HepG2 (cell line): Measurements from ENCODE around the gene TAF4B. TPM values are rescaled to one million over a fixed set of nuclear protein-coding genes. Genes with fewer than 3 reads are reported as not detected.

Experiments used
- AHDC1 ChIP-seq: sonication (generic); formaldehyde crosslinking; IDR thresholded peaks from 2 replicates; pipeline ENCODE4 v1.5.1; 2020; ENCODE audit warnings: mild to moderate bottlenecking, missing genetic modification reagents, borderline replicate concordance
- CAMTA2 ChIP-seq: sonication (generic); formaldehyde crosslinking; IDR thresholded peaks from 2 replicates; pipeline ENCODE4 v1.4.0; 2020; ENCODE audit warnings: mild to moderate bottlenecking, missing genetic modification reagents, borderline replicate concordance
- CEBPG ChIP-seq: IDR thresholded peaks from 2 replicates; pipeline ENCODE4 v1.6.1; 2016
- MED1 ChIP-seq: sonication (generic); formaldehyde crosslinking; IDR thresholded peaks from 2 replicates; pipeline ENCODE4 v1.4.0; 2020; ENCODE audit warnings: missing genetic modification reagents
- PCBP1 ChIP-seq: fragments of 200-400 bp; formaldehyde crosslinking; IDR thresholded peaks from 2 replicates; pipeline ENCODE4 v1.6.1; 2017; ENCODE audit warnings: mild to moderate bottlenecking, low read depth, low read length, borderline replicate concordance
- RNF219 ChIP-seq: sonication (generic); formaldehyde crosslinking; IDR thresholded peaks from 2 replicates; pipeline ENCODE4 v1.5.0; 2020; ENCODE audit warnings: mild to moderate bottlenecking, missing genetic modification reagents
- SP4 ChIP-seq: sonication (generic); formaldehyde crosslinking; IDR thresholded peaks from 2 replicates; pipeline ENCODE4 v1.8.1; 2023; ENCODE audit warnings: mild to moderate bottlenecking, missing genetic modification reagents
- SYNCRIP ChIP-seq: fragments of 200-400 bp; formaldehyde crosslinking; IDR thresholded peaks from 2 replicates; pipeline ENCODE4 v1.6.1; 2018; ENCODE audit warnings: mild to moderate bottlenecking, low read depth, low read length; ENCODE audit not compliant: insufficient read depth
- ZNF207 ChIP-seq: fragments of 450-650 bp; IDR thresholded peaks from 2 replicates; pipeline ENCODE4 v1.6.1; 2016; ENCODE audit warnings: antibody characterized with exemption, borderline replicate concordance
- ZNF724P ChIP-seq: sonication (generic); formaldehyde crosslinking; IDR thresholded peaks from 2 replicates; pipeline ENCODE4 v1.8.0; 2022; ENCODE audit warnings: missing genetic modification reagents, borderline replicate concordance
- polyA plus RNA-seq, 8 experiments: library from polyadenylated mRNA; depleted of rRNA in 3 of 8; stranded (reverse) in 7 of 8; unstranded in 1 of 8; fragments of >200 nt; fragmentation: Illumina TruSeq in 4 of 8; extraction: Trizol in 4 of 8; gene quantifications; 2 replicates each; pipeline versions ENCODE4 v1.2.1 to v1.2.3, GENCODE V29; 2011 to 2016; ENCODE audit warnings: low read depth in 4 of 8, missing spikeins in 1 of 8, mixed read lengths in 1 of 8; ENCODE audit not compliant: insufficient read depth in 1 of 8
- total RNA-seq, 5 experiments: library from RNA; depleted of rRNA; stranded (reverse); fragments of >200 nt; fragmentation: Illumina TruSeq; extraction: Trizol; gene quantifications; 2 replicates each; pipeline ENCODE4 v1.2.3, GENCODE V29; 2016; ENCODE audit warnings: low read depth in 1 of 5

The TAF4B gene
- total and polyA plus RNA-seq, 2 of the 13 experiments (the other 11 are each of a cell fraction or from before 2014, with no cell fraction given), result 2.2 to 3.8 TPM

GRCh38 chr18:26421503-26421902, 195.3 kb downstream of the TAF4B start (continued):
- TF ChIP-seq AHDC1 (no peak), MED1 (CRISPR knock-in tag) (no peak), ZNF724P (no peak), SP4 (no peak), SYNCRIP (no peak), PCBP1 (no peak), CAMTA2 (CRISPR knock-in tag) (no peak), ZNF207 (no peak), RNF219 (CRISPR knock-in tag) (no peak), CEBPG (CRISPR knock-in tag) (no peak)
